Smooth muscle cell (in vitro differentiated cells): Measurements from ENCODE around the gene HOXB5. TPM values are rescaled to one million over a fixed set of nuclear protein-coding genes. Genes with fewer than 3 reads are reported as not detected.

Experiments used
- DNase-seq: peaks from one replicate; lab custom pipeline; 2025; ENCODE audit not compliant: unreplicated experiment; lab: John Stamatoyannopoulos, UW
- H2AFZ ChIP-seq: fragments of 200-600 bp; sonication (generic); 2 replicates; pipeline ENCODE4 v1.6.0; 2016; ENCODE audit warnings: antibody characterized with exemption, low read depth, mild to moderate bottlenecking
- H3F3A ChIP-seq: fragments of 200-600 bp; sonication (generic); 2 replicates; pipeline ENCODE4 v1.6.0; 2017; ENCODE audit warnings: antibody characterized with exemption, low read depth
- H3K27ac ChIP-seq: fragments of 200-600 bp; sonication (generic); 2 replicates; pipeline ENCODE4 v1.5.1; 2016; ENCODE audit warnings: low read depth, mild to moderate bottlenecking
- H3K27me3 ChIP-seq: fragments of 200-600 bp; sonication (generic); 2 replicates; pipeline ENCODE4 v1.6.1; 2016; ENCODE audit warnings: low read depth, mild to moderate bottlenecking
- H3K36me3 ChIP-seq: fragments of 200-600 bp; sonication (generic); 2 replicates; pipeline ENCODE4 v1.5.1; 2016; ENCODE audit warnings: low read depth
- H3K4me1 ChIP-seq: fragments of 200-600 bp; sonication (generic); 2 replicates; pipeline ENCODE4 v1.5.1; 2016; ENCODE audit warnings: low read depth
- H3K4me2 ChIP-seq: fragments of 200-600 bp; sonication (generic); 2 replicates; pipeline ENCODE4 v1.6.0; 2016; ENCODE audit warnings: mild to moderate bottlenecking
- H3K4me3 ChIP-seq: fragments of 200-600 bp; sonication (generic); 2 replicates; pipeline ENCODE4 v1.5.1; 2016; ENCODE audit warnings: mild to moderate bottlenecking
- H3K79me2 ChIP-seq: fragments of 200-600 bp; sonication (generic); 2 replicates; pipeline ENCODE4 v1.6.0; 2016; ENCODE audit warnings: low read depth, mild to moderate bottlenecking
- H3K9ac ChIP-seq: fragments of 200-600 bp; sonication (generic); 2 replicates; pipeline ENCODE4 v1.6.0; 2016; ENCODE audit warnings: low read depth
- H3K9me3 ChIP-seq: fragments of 200-600 bp; sonication (generic); replicated peaks from 2 replicates; pipeline ENCODE4 v1.5.1; 2016; ENCODE audit warnings: low read depth
- H4K20me1 ChIP-seq: fragments of 200-600 bp; sonication (generic); 2 replicates; pipeline ENCODE4 v1.6.0; 2016; ENCODE audit warnings: low read depth
- WGBS: methylation state at CpG from one replicate; pipeline ENCODE4 v1.1.7; 2016; ENCODE audit warnings: low lambda C conversion rate; 5-methylcytosine and 5-hydroxymethylcytosine counted together
- polyA plus RNA-seq: library from polyadenylated mRNA; unstranded; fragments of >200 nt; fragmentation: Nextera tagmentation; extraction: Ambion mirVana; gene quantifications from 2 replicates; pipeline ENCODE4 v1.2.1, GENCODE V29; 2016
- total RNA-seq: library from RNA; depleted of rRNA; stranded (reverse); fragments of >200 nt; gene quantifications from 2 replicates; pipeline ENCODE4 v1.2.3, GENCODE V29; 2014
- TF ChIP-seq, protein P1 (sequence below): fragments of 200-600 bp; sonication (generic); IDR thresholded peaks from 2 replicates; pipeline ENCODE4 v1.5.1; 2017; ENCODE audit warnings: borderline replicate concordance, mild to moderate bottlenecking, antibody characterized with exemption; ENCODE audit not compliant: insufficient read depth, poor library complexity, severe bottlenecking

The HOXB5 gene
- total and polyA plus RNA-seq, 2 experiments from 2014 or later, result 0.49 to 1.8 TPM

DNA sequence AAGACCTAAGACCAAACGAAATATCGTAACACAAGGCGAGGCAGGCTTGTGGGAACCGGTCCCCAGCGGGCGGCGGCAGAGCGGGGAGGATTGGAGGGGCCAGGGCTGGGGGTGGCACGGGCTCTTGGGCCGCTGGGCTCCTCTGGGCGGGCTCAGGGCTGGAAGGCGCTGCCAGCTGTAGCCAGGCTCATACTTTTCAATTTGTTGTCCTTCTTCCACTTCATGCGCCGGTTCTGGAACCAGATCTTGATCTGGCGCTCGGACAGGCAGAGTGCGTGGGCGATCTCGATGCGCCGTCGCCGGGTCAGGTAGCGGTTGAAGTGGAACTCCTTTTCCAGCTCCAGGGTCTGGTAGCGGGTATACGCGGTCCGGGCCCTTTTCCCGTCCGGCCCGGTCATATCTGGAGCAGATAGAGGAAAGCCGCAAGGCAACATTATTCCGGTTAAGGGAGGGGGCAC, 1.5 kb downstream of the HOXB5 start:
- peak overlapping the region; percentile 98 for H3K4me2 ChIP-seq
- no peak overlapping the region for H3K27ac ChIP-seq
- DNase-seq, result no peak

DNA sequence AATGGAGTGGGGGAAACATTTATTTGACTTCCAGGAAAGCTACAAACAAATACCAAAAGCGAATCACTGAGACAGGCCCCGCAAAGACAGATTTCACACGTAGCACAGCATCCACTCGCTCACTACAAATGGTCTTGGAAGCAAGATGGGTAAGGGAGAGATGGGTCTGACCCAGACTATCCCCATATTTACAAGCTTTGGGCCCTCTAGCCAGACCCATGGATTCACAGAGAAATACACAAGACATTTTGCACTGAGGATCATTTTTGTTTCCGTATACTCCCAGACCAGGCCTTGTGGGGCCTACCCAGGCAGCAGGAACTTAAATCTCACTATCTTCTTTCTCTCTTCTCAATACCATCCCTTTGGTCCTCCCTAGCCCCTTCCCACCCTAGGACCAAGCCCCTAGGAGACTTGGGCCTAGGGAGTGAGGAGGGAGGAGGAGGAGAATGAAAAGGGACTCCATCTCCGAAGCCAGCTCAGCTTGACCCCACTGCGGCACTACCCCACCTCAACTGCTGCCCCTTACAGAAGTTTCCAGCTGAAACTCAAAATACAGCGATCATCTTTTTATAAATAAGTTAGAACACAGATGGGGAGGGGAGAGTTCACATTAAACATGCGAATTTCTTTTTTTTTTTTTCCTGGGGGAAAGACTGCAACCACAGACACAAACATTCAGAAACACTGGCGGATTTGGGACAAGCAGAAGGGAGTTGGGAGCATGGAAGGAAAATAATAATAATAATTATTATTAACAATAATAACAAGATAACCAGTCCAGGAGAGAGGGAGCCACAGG, 2.1 kb downstream of the HOXB5 start:
- H4K20me1 ChIP-seq, result peaks cover 92% of the 10 kb centered on the region
- H3K4me2 ChIP-seq, result peak overlapping the region; percentile 98
- peaks cover 53% of the 10 kb centered on the region for H3K27me3 ChIP-seq
- no peak for DNase-seq
- H3K9ac ChIP-seq, result no peak overlapping the region
- no peak overlapping the region for H2AFZ ChIP-seq
- H3K4me1 ChIP-seq, result peaks cover 9% of the 10 kb centered on the region
- WGBS, result 89% methylated on average over 10 of the region's 10 CpGs
- peaks cover 71% of the 10 kb centered on the region for H3K79me2 ChIP-seq
- TF ChIP-seq, protein P1, sequence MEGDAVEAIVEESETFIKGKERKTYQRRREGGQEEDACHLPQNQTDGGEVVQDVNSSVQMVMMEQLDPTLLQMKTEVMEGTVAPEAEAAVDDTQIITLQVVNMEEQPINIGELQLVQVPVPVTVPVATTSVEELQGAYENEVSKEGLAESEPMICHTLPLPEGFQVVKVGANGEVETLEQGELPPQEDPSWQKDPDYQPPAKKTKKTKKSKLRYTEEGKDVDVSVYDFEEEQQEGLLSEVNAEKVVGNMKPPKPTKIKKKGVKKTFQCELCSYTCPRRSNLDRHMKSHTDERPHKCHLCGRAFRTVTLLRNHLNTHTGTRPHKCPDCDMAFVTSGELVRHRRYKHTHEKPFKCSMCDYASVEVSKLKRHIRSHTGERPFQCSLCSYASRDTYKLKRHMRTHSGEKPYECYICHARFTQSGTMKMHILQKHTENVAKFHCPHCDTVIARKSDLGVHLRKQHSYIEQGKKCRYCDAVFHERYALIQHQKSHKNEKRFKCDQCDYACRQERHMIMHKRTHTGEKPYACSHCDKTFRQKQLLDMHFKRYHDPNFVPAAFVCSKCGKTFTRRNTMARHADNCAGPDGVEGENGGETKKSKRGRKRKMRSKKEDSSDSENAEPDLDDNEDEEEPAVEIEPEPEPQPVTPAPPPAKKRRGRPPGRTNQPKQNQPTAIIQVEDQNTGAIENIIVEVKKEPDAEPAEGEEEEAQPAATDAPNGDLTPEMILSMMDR, result no peak
- no peaks in the 10 kb centered on the region for H3F3A ChIP-seq
- H3K9me3 ChIP-seq, result no peaks in the 10 kb centered on the region
- no peak overlapping the region for H3K27ac ChIP-seq
- no peaks in the 10 kb centered on the region for H3K36me3 ChIP-seq
- H3K4me3 ChIP-seq, result peak overlapping the region; percentile 46

More for the DNA sequence above, 1.5 kb downstream of the HOXB5 start:
- H3K9me3 ChIP-seq, result no peaks in the 10 kb centered on the region
- H2AFZ ChIP-seq, result no peak overlapping the region
- no peaks in the 10 kb centered on the region for H3K36me3 ChIP-seq
- peaks cover 71% of the 10 kb centered on the region for H3K79me2 ChIP-seq
- WGBS, result 51% methylated on average over 29 of the region's 33 CpGs
- peak overlapping the region; percentile 46 for H3K4me3 ChIP-seq
- TF ChIP-seq, protein P1, result no peak
- no peak overlapping the region for H3K9ac ChIP-seq
- H4K20me1 ChIP-seq, result peaks cover 92% of the 10 kb centered on the region
- peaks cover 46% of the 10 kb centered on the region for H3K27me3 ChIP-seq
- peaks cover 9% of the 10 kb centered on the region for H3K4me1 ChIP-seq
- peaks cover 3% of the 10 kb centered on the region for H3F3A ChIP-seq

DNA sequence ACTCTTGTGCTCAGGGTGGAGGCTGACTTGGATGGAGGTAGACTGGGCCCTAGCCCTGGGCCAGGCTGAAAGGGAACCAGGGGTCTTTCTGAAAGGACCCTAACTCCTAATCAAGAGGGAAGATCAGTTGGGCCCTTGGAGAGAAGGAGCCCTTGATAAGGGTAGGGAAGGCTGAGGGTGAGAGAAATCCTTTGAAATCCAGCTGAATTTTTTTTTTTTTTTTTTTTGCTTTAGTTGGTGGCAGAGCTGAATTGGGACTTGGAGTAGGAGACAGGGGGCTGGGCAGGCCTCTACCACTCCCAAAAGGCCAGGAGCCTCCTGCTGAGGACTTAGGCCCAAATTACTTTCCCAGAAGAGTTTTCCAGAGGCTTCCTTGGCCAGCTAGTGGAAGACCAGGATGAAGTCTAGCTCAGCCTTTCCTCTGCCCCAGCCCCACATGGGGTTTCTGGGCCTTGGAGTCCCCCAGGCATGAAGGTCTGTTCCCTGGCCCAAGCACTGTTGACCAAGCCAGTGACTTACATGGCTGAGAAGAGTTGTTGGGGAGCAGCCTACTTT, 2.9 kb downstream of the HOXB5 start:
- Histone ChIP-seq H3K27me3 (peaks cover 61% of the 10 kb centered on the region), H3K79me2 (peaks cover 71% of the 10 kb centered on the region), H3K27ac (no peak overlapping the region), H3F3A (no peaks in the 10 kb centered on the region), H2AFZ (no peak overlapping the region), H3K36me3 (no peaks in the 10 kb centered on the region), H3K9me3 (no peaks in the 10 kb centered on the region), H3K4me2 (peak overlapping the region; percentile 79), H3K9ac (no peak overlapping the region), H4K20me1 (peaks cover 92% of the 10 kb centered on the region), H3K4me1 (peaks cover 9% of the 10 kb centered on the region), H3K4me3 (no peak overlapping the region)
- DNase-seq, result no peak
- TF ChIP-seq, protein P1, result no peak
